IMR-90 (cell line): ENCODE data around the gene ZSCAN10. TPM values are rescaled to one million over a fixed set of nuclear protein-coding genes. Genes with fewer than 3 reads are reported as not detected.
"Not testable (repeated sequence)": the region's sequence is repeated elsewhere in the genome, so short reads cannot be mapped to it uniquely, and the experiment has no call there.

Source experiments
- ATAC-seq: fragments of 200-7000 bp; cut with Tn5 transposase; 2 replicates; pipeline ENCODE4 v1.9.1; 2020; ENCODE audit warnings: low read depth, mild to moderate bottlenecking, moderate library complexity
- BruUV-seq: library from RNA; stranded (reverse); fragments of 400-500 nt; replicated peaks from 2 replicates; lab custom pipeline; 2021; lab: Mats Ljungman, UMichigan
- CTCF ChIA-PET: fragments of 300-600 bp; formaldehyde crosslinking; extraction: SDS; loops from one replicate; lab custom pipeline; 2021; ENCODE audit warnings: antibody characterized with exemption; lab: Yijun Ruan, JAX
- POLR2A ChIA-PET: fragments of 300-600 bp; sonication (Branson Sonifier 250); formaldehyde crosslinking; loops from one replicate; lab custom pipeline; 2022; ENCODE audit warnings: antibody characterized with exemption; ENCODE audit not compliant: unreplicated experiment; lab: Charles Lee
- DNase-seq: peaks from one replicate; pipeline ENCODE4 v3.0.0; 2013
- H2AFZ ChIP-seq: replicated peaks from 2 replicates; pipeline ENCODE3; 2013; ENCODE audit warnings: low read length, mild to moderate bottlenecking; ENCODE audit not compliant: poor library complexity
- H2AK5ac ChIP-seq: 2 replicates; pipeline ENCODE4 v1.6.1; 2013; ENCODE audit warnings: low read depth, low read length, inconsistent platforms
- H2AK9ac ChIP-seq: replicated peaks from 2 replicates; pipeline ENCODE3; 2013; ENCODE audit warnings: mild to moderate bottlenecking, low read depth, low read length, moderate library complexity; ENCODE audit not compliant: poor library complexity
- H2BK120ac ChIP-seq: 2 replicates; pipeline ENCODE4 v1.6.1; 2013; ENCODE audit warnings: low read depth, low read length, inconsistent platforms
- H2BK15ac ChIP-seq: 3 replicates; pipeline ENCODE4 v1.6.1; 2013; ENCODE audit warnings: low read depth, low read length, inconsistent platforms
- H2BK20ac ChIP-seq: 2 replicates; pipeline ENCODE4 v1.6.1; 2013; ENCODE audit warnings: low read depth, mild to moderate bottlenecking, inconsistent platforms, low read length, moderate library complexity
- H2BK5ac ChIP-seq: 2 replicates; pipeline ENCODE4 v1.6.1; 2013; ENCODE audit warnings: mild to moderate bottlenecking, low read depth, low read length, inconsistent platforms; ENCODE audit not compliant: poor library complexity, severe bottlenecking
- H3K14ac ChIP-seq: replicated peaks from 2 replicates; pipeline ENCODE4 v1.6.1; 2013; ENCODE audit warnings: low read depth, low read length, inconsistent platforms
- H3K18ac ChIP-seq: 2 replicates; pipeline ENCODE4 v1.6.1; 2013; ENCODE audit warnings: low read depth, low read length, control low read depth
- H3K23ac ChIP-seq: 2 replicates; pipeline ENCODE4 v1.6.1; 2013; ENCODE audit warnings: low read depth, low read length, inconsistent platforms
- H3K27ac ChIP-seq: 2 replicates; pipeline ENCODE4 v1.5.1; 2013; ENCODE audit warnings: mild to moderate bottlenecking, control low read depth, low read length; ENCODE audit not compliant: insufficient read depth
- H3K27me3 ChIP-seq: 2 replicates; pipeline ENCODE4 v1.6.1; 2013; ENCODE audit warnings: low read length; ENCODE audit not compliant: control insufficient read depth, insufficient read depth
- H3K36me3 ChIP-seq: 2 replicates; pipeline ENCODE4 v1.6.1; 2013; ENCODE audit warnings: low read length, mixed read lengths; ENCODE audit not compliant: control insufficient read depth, insufficient read depth
- H3K4ac ChIP-seq: 2 replicates; pipeline ENCODE4 v1.6.1; 2013; ENCODE audit warnings: low read depth, low read length, inconsistent platforms
- H3K4me1 ChIP-seq: 2 replicates; pipeline ENCODE4 v1.6.1; 2013; ENCODE audit warnings: low read length, mixed read lengths; ENCODE audit not compliant: control insufficient read depth, insufficient read depth
- H3K4me2 ChIP-seq: 2 replicates; pipeline ENCODE4 v1.6.1; 2013; ENCODE audit warnings: low read depth, mild to moderate bottlenecking, control low read depth, low read length, moderate library complexity
- H3K4me3 ChIP-seq: 2 replicates; pipeline ENCODE4 v1.5.1; 2013; ENCODE audit warnings: low read depth, mild to moderate bottlenecking, control low read depth, low read length, moderate library complexity; ENCODE audit not compliant: insufficient read depth
- H3K56ac ChIP-seq: 2 replicates; pipeline ENCODE4 v1.6.1; 2013; ENCODE audit warnings: low read length, inconsistent platforms; ENCODE audit not compliant: insufficient read depth; ENCODE audit errors: extremely low read depth
- H3K79me1 ChIP-seq, 2 experiments: 2 replicates each; pipeline ENCODE4 v1.6.1; 2013; ENCODE audit warnings: low read length in 2 of 2, inconsistent platforms in 1 of 2, low read depth in 1 of 2
- H3K9ac ChIP-seq: 2 replicates; pipeline ENCODE4 v1.6.1; 2013; ENCODE audit warnings: low read depth, low read length, control low read depth
- H3K9me1 ChIP-seq: 2 replicates; pipeline ENCODE4 v1.6.1; 2013; ENCODE audit warnings: low read length, inconsistent platforms; ENCODE audit not compliant: insufficient read depth
- H3K9me3 ChIP-seq: 2 replicates; pipeline ENCODE4 v1.6.1; 2013; ENCODE audit warnings: low read length; ENCODE audit not compliant: control insufficient read depth, insufficient read depth
- H4K20me1 ChIP-seq: 2 replicates; pipeline ENCODE4 v1.6.1; 2013; ENCODE audit warnings: low read length, inconsistent platforms; ENCODE audit not compliant: insufficient read depth
- H4K5ac ChIP-seq: 2 replicates; pipeline ENCODE4 v1.6.1; 2013; ENCODE audit warnings: mild to moderate bottlenecking, low read depth, low read length, control low read depth
- H4K8ac ChIP-seq, 2 experiments: 2 replicates each; pipeline ENCODE4 v1.6.1; 2013; ENCODE audit warnings: low read depth in 2 of 2, low read length in 2 of 2, control low read depth in 1 of 2, inconsistent platforms in 1 of 2
- H4K91ac ChIP-seq: 2 replicates; pipeline ENCODE4 v1.6.1; 2013; ENCODE audit warnings: low read depth, low read length, inconsistent platforms; ENCODE audit not compliant: insufficient read depth
- POLR2A ChIP-seq: IDR thresholded peaks from 2 replicates; pipeline ENCODE4 v1.6.1; 2012; ENCODE audit warnings: mild to moderate bottlenecking, low read depth, low read length
- RAD21 ChIP-seq: IDR thresholded peaks from 2 replicates; pipeline ENCODE4 v1.6.1; 2012; ENCODE audit warnings: low read length, improper control_type of control experiment
- RFX5 ChIP-seq: IDR thresholded peaks from 2 replicates; pipeline ENCODE4 v1.8.0; 2012; ENCODE audit warnings: low read depth, mild to moderate bottlenecking, low read length, moderate library complexity
- WGBS, 2 experiments: methylation state at CpG; one replicate each; pipeline versions ENCODE4 v1.1.5 to v1.1.7; 2013; ENCODE audit warnings: missing lambda C conversion rate in 2 of 2; ENCODE audit not compliant: insufficient read length in 1 of 2; ENCODE audit errors: extremely low coverage in 2 of 2; 5-methylcytosine and 5-hydroxymethylcytosine counted together
- dilution Hi-C: fragments of 300-500 bp; cut with HindIII; formaldehyde crosslinking; loops from one replicate; pipeline ENCODE4 v1.14.3; 2018; ENCODE audit warnings: low sequenced_read_pairs; ENCODE audit not compliant: unreplicated experiment
- in situ Hi-C: fragments of 300-500 bp; cut with MboI; formaldehyde crosslinking; loops from 3 replicates; pipeline ENCODE4 v1.14.3; 2019; ENCODE audit warnings: low sequenced_read_pairs, inconsistent platforms, mixed read lengths
- intact Hi-C: fragments of 100-400 bp; cut with micrococcal nuclease; formaldehyde crosslinking; loops from 2 replicates; pipeline ENCODE4 v1.10.0; 2022
- polyA plus RNA-seq, 3 experiments: library from polyadenylated mRNA; depleted of rRNA; stranded (reverse); fragments of >200 nt; gene quantifications; 2 replicates each; pipeline ENCODE4 v1.2.3, GENCODE V29; 2012; ENCODE audit warnings: low replicate concordance in 1 of 3
- total RNA-seq: library from RNA; depleted of rRNA; stranded (reverse); fragments of >200 nt; gene quantifications from 2 replicates; pipeline ENCODE4 v1.2.3, GENCODE V29; 2012

ZSCAN10 gene
- total and polyA plus RNA-seq, 2 of the 4 experiments (the other 2 are of a cell fraction): not detected

DNA sequence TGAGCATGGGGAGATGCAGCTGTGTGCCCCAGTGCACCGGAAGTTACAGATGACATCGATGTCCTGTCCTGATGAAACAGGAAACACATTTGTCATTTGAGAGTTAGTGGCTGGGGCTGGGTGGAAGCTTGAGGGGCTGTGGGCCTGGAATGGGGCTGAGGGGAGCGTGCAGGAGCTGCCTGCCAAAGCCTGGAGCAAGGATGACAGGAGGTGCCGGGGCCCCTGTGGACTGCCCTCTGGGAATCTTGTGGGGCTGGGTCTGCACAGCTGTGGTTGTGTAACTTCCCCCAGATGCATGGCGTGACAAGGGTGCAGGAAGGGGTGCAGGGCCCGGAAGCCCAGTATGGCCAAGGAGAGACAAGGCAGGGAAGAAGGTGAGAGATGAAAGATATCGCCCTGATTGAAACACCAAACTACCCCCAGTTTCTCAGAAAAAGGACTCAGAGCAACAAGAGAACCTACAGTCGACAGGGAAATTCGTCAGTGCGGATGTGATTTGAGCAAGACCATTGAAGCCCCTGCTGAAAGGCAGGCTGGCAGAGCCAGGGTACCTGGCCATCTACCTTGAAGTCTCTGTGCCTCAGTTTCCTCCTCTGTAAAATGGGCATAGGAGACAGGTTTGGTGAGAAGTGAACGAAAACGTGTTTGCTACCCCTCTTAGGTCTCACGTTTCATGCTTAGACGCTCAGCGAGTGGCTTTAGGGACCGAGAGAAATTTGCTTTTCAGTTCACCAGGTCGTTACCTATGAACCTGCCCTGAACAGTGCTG lies 43.9 kb downstream of the ZSCAN10 start:
- Histone ChIP-seq H2BK120ac (no peak overlapping the region), H4K91ac (no peak overlapping the region), H2AK9ac (no peak overlapping the region), H4K8ac (no peak overlapping the region), H3K18ac (no peak overlapping the region), H4K5ac (no peak overlapping the region), H2BK5ac (no peak overlapping the region), H2AFZ (no peak overlapping the region), H3K4ac (no peak overlapping the region), H3K14ac (no peak overlapping the region), H2BK20ac (no peak overlapping the region), H3K4me1 (peaks cover 5% of the 10 kb centered on the region), H3K27me3 (peaks cover 3% of the 10 kb centered on the region; the same call in 1 of the 2 replicates), H2BK15ac (no peak overlapping the region), H3K79me1 (peaks cover 0 to 16% of the 10 kb centered on the region in 2 experiments; a peak in 1 of 4 replicates), H2AK5ac (no peak overlapping the region), H3K4me3 (no peak overlapping the region), H3K56ac (no peak overlapping the region), H3K23ac (no peak overlapping the region), H3K27ac (no peak overlapping the region), H3K9me1 (peaks cover 10% of the 10 kb centered on the region), H3K36me3 (no peaks in the 10 kb centered on the region), H3K9ac (no peak overlapping the region), H3K4me2 (no peak overlapping the region), H4K20me1 (no peaks in the 10 kb centered on the region; the same call in 1 of the 2 replicates), H3K9me3 (no peaks in the 10 kb centered on the region)
- WGBS, 2 experiments: 78% methylated on average over 11 of the region's 17 CpGs; no CpG with 5 or more reads in 1 of the 2 experiments
- ChIA-PET CTCF (no interaction called here), POLR2A (no interaction called here)
- intact Hi-C loops (no loop called here), dilution Hi-C loops (no loop called here), in situ Hi-C loops (no loop called here)
- ATAC-seq (no peak), DNase-seq (no peak)
- BruUV-seq: no TSS peak
- TF ChIP-seq RAD21 (no peak), POLR2A (no peak), RFX5 (no peak)

GRCh38 chr16:3053330-3053710 lies 45.8 kb downstream of the ZSCAN10 start:
- H4K91ac ChIP-seq, H3K56ac ChIP-seq, H3K23ac ChIP-seq, H3K4me1 ChIP-seq, H3K4me2 ChIP-seq, DNase-seq, H2BK120ac ChIP-seq, H3K14ac ChIP-seq, intact Hi-C loops, H3K9me1 ChIP-seq, POLR2A ChIA-PET, H2BK5ac ChIP-seq, H2BK20ac ChIP-seq, H2AK9ac ChIP-seq, H3K4me3 ChIP-seq, H3K27ac ChIP-seq, in situ Hi-C loops, H2AK5ac ChIP-seq, H4K20me1 ChIP-seq, H2BK15ac ChIP-seq, H3K9me3 ChIP-seq, H3K36me3 ChIP-seq, H3K4ac ChIP-seq, H3K9ac ChIP-seq, H2AFZ ChIP-seq, H3K18ac ChIP-seq, dilution Hi-C loops, CTCF ChIA-PET, BruUV-seq, H3K79me1 ChIP-seq, ATAC-seq, H4K5ac ChIP-seq, H4K8ac ChIP-seq: not testable (repeated sequence)
- peaks cover 21% of the 10 kb centered on the region for H3K27me3 ChIP-seq
- WGBS, 2 experiments: no CpG with 5 or more reads among the region's 13 CpGs
